Inflammatory macrophage (primary cell): ENCODE data around the gene MRPL22.
"Not testable (repeated sequence)": the region's sequence is repeated elsewhere in the genome, so short reads cannot be mapped to it uniquely, and the experiment has no call there.

Source experiments
- DNase-seq, 2 donors: peaks; one replicate each; pipeline ENCODE4 v3.0.0-alpha.2; 2020 to 2022

The MRPL22 gene

GRCh38 chr5:154943527-154943926 is 2.7 kb downstream of the MRPL22 start:
- no peak for DNase-seq

- no peak for DNase-seq
Measured at GRCh38 chr5:154944716-154945115, 3.8 kb downstream of the MRPL22 start.

- DNase-seq: peak in 1 of 2 donors; percentile 3
Measured at GRCh38 chr5:154945695-154946301, 4.9 kb downstream of the MRPL22 start.

GRCh38 chr5:154947778-154948177 is 6.9 kb downstream of the MRPL22 start:
- DNase-seq: no peak

GRCh38 chr5:154948313-154948712 is 7.4 kb downstream of the MRPL22 start:
- no peak for DNase-seq

- no peak for DNase-seq
Measured at GRCh38 chr5:154949781-154950180, 8.9 kb downstream of the MRPL22 start.

- DNase-seq: no peak
Measured at GRCh38 chr5:154956712-154957111, 15.8 kb downstream of the MRPL22 start.

GRCh38 chr5:154962494-154962893 is 21.6 kb downstream of the MRPL22 start:
- DNase-seq: no peak

GRCh38 chr5:154966081-154966841 is 25.4 kb downstream of the MRPL22 start:
- DNase-seq: no peak

- DNase-seq: no peak
Measured at GRCh38 chr5:154966874-154967273, 26.0 kb downstream of the MRPL22 start.

- DNase-seq: no peak
Measured at GRCh38 chr5:154967421-154968024, 26.6 kb downstream of the MRPL22 start.

- no peak for DNase-seq
Measured at GRCh38 chr5:154968953-154969352, 28.1 kb downstream of the MRPL22 start.

- peak in 1 of 2 donors; percentile 3 for DNase-seq
Measured at GRCh38 chr5:154970759-154971158, 29.9 kb downstream of the MRPL22 start.

GRCh38 chr5:154971501-154971900 is 30.6 kb downstream of the MRPL22 start:
- no peak for DNase-seq

GRCh38 chr5:154972476-154973080 is 31.7 kb downstream of the MRPL22 start:
- DNase-seq: peak in 1 of 2 donors; percentile 18

- not testable (repeated sequence) for DNase-seq
Measured at GRCh38 chr5:154976082-154976481, 35.2 kb downstream of the MRPL22 start.

GRCh38 chr5:154977409-154977808 is 36.5 kb downstream of the MRPL22 start:
- DNase-seq: peak in 1 of 2 donors; percentile 4

GRCh38 chr5:154978294-154978693 is 37.4 kb downstream of the MRPL22 start:
- DNase-seq: not testable (repeated sequence)

GRCh38 chr5:154984946-154985516 is 44.2 kb downstream of the MRPL22 start:
- DNase-seq: no peak

- DNase-seq: no peak
Measured at GRCh38 chr5:154986151-154986550, 45.3 kb downstream of the MRPL22 start.

- DNase-seq: no peak
Measured at GRCh38 chr5:154989626-154990025, 48.8 kb downstream of the MRPL22 start.

GRCh38 chr5:154993461-154993860 is 52.6 kb downstream of the MRPL22 start:
- DNase-seq: no peak

GRCh38 chr5:154995679-154996078 is 54.8 kb downstream of the MRPL22 start:
- DNase-seq: no peak
